Measurements from ENCODE around the gene REM2.
"Not testable (repeated sequence)": the region's sequence is repeated elsewhere in the genome, so short reads cannot be mapped to it uniquely, and the experiment has no call there.

REM2 gene

DNA sequence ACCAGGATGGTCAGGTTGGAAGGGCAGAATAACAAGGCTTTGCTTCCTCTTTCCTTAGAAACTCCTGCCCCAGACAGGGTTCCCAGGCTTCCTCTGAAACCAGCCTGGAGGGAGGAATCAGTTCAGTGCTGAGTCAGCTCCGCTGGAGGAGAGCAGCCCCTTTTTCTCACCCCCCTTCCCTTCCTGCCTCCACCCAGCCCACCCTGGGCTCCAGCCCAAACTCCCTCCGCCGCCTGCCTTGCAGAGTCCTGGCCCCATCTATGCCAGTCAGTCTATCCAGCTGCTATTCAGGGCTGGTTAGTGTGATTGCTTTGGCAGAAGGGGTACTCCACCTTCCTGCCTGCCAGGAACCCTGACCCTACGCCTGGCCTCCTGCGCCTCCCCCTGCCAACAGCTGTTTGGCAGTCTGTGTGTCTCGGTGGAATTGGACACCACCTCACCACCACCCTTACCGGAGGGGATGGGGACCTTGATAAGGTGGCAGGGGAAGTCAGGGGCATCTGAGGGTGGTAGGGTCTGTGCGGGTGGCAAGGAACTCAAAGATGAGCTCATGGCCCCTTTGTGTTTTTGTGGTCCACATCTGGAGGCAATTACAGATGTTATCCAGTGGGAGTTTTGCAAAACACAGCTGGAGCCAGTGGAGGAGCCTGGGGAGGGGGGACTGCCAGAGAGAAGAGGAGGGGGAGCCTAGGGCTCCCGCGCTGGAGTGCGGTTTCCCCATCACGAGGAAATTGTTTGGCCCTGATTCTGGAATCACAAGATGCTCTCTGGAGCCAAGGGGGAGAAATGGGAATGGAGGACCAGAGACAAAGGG lies 34.5 kb upstream of the REM2 start:
- TF ChIP-seq, protein P1, sequence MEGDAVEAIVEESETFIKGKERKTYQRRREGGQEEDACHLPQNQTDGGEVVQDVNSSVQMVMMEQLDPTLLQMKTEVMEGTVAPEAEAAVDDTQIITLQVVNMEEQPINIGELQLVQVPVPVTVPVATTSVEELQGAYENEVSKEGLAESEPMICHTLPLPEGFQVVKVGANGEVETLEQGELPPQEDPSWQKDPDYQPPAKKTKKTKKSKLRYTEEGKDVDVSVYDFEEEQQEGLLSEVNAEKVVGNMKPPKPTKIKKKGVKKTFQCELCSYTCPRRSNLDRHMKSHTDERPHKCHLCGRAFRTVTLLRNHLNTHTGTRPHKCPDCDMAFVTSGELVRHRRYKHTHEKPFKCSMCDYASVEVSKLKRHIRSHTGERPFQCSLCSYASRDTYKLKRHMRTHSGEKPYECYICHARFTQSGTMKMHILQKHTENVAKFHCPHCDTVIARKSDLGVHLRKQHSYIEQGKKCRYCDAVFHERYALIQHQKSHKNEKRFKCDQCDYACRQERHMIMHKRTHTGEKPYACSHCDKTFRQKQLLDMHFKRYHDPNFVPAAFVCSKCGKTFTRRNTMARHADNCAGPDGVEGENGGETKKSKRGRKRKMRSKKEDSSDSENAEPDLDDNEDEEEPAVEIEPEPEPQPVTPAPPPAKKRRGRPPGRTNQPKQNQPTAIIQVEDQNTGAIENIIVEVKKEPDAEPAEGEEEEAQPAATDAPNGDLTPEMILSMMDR (IDR thresholded peaks at IDR 0.05; ENCODE audit: control extremely low read depth, extremely low read depth, low read depth, missing control alignments) = no peak
- CTCF ChIA-PET = interaction anchor here (0.7 to 17.4 kb wide), 12 partner anchors 9 to 292 kb away, joined by 3 to 262 read pairs (median 6); partner anchors contain the start of gene SLC7A7
- DNase-seq (ENCODE audit: extremely low spot score) = no peak
- POLR2A ChIA-PET = no interaction called here

DNA sequence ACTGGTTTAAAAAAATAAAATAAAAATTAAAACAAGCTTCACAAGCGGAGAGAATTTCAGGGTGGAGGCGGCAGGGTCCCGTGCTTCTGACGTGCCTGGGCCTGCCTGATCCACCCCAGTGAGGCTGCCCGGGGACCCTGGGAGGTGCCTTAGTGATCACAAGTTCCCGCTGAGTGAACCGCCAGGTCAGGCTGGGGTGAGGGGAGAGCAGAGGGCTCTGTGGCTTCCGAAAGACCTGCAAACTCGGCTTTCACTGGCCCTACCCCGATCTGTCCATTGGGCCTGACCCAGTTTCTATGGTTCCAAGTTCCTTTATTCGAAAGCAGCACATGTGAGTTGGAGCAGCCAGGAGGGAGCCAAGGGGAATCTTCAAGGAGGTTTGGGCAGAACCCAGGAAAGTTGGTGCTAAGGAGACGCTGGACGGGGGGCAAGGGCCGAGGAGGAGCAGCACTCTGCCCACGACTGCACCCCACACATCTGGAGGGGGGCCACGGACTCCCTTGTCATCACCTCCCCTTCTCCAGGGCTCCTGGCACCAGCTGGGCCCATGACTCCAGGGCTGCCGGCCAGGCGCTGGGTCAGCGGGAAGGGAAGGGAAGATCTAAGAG lies 33.7 kb upstream of the REM2 start:
- POLR2A ChIA-PET = no interaction called here
- TF ChIP-seq, protein P1 (IDR thresholded peaks at IDR 0.05; ENCODE audit: control extremely low read depth, extremely low read depth, low read depth, missing control alignments) = no peak
- CTCF ChIA-PET = interaction anchor here (0.7 to 17.4 kb wide), 12 partner anchors 10 to 293 kb away, joined by 3 to 262 read pairs (median 7); partner anchors contain the start of genes DAD1 and SLC7A7
- no peak for DNase-seq (ENCODE audit: extremely low spot score)

DNA sequence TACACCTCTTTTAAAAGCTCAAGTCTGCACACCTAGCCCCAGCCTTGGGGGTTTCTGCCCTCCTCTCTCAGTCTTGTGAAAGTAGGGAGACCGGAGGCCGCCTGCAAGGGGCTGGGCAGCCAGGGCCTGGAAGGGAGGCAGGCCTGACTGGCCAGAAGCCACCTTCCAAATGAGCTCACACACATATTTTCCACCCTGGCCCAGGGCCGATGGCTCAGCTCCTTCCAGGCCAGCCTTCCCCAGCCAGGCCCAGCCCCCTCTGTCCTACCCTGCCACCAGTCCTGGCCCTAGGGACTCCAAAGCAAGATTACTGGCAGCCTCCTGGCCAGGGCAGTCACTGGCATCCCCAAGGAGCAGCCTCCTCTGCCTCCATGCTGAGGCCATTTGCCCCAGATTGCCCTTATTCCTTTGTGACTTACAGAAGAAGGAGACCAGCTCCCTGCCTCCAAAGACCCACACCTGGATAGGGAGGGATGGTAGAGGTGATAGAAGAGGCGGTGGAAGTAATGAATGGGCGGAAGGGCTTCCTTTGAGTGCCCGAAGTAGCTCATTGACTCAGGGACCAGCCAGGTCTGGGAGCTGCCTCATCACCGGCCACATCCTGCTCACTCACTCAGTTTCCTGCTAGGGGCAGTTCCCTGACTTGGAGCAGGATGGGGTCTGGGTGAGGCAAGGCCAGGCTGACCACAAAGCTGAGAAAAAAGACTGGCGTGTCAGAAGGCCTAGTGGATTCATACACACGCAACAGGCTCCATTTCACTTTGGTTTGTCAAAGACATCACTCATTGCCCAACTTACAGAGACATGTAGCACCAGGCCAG lies 31.9 kb upstream of the REM2 start:
- DNase-seq (ENCODE audit: extremely low spot score) = no peak
- TF ChIP-seq, protein P1 (IDR thresholded peaks at IDR 0.05; ENCODE audit: control extremely low read depth, extremely low read depth, low read depth, missing control alignments) = no peak
- ChIA-PET CTCF (interaction anchor here (0.9 to 17.4 kb wide), 22 partner anchors 8 to 298 kb away, joined by 3 to 262 read pairs (median 8); partner anchors contain the start of genes LRP10, MMP14 and SLC7A7), POLR2A (interaction anchor here (0.6 kb wide), 1 partner anchor 280 kb away, joined by 8 read pairs; no protein-coding TSS in a partner anchor)

DNA sequence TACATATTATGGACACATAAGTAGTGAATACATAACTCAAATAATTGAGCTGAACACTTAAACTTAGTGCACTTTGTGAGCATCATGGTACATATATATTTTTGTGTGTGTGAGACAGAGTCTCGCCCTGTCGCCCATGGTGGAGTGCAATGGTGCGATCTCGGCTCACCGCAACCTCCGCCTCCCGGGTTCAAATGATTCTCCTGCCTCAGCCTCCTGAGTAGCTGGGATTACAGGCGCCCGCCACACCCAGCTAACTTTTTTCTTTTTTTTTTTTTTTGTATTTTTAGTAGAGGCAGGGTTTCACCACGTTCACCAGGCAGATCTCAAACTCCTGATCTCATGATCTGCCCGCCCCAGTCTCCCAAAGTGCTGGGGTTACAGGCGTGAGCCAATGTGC lies 30.8 kb upstream of the REM2 start:
- POLR2A ChIA-PET = interaction anchor here (0.6 kb wide), 1 partner anchor 282 kb away, joined by 3 read pairs; no protein-coding TSS in a partner anchor
- CTCF ChIA-PET = interaction anchor here (0.7 to 17.4 kb wide), 45 partner anchors 8 to 461 kb away, joined by 3 to 262 read pairs (median 8); partner anchors contain the start of genes DAD1, LRP10, MMP14 and MRPL52
- DNase-seq (ENCODE audit: extremely low spot score) = not testable (repeated sequence)

DNA sequence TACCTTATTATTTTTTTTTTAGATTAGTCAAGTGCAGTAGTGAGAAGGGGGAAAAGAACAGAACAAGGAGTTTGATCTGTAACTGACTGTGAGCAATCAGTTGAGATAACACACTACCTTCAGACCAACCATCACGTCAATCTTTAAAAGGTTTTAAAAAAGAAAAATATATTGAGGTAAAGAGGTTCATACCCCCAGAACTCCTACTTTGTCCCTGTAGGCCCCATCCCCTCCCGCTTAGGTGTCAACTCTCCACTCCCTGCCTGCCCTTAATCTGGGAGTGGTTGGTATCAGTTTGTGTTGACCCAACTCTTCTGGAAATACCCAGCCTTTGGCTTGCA lies 30.5 kb upstream of the REM2 start:
- ChIA-PET CTCF (interaction anchor here (0.7 to 17.4 kb wide), 47 partner anchors 9 to 462 kb away, joined by 3 to 262 read pairs (median 8); partner anchors contain the start of genes DAD1, LRP10, MMP14 and MRPL52), POLR2A (interaction anchor here (0.6 kb wide), 1 partner anchor 282 kb away, joined by 3 read pairs; no protein-coding TSS in a partner anchor)
- DNase-seq (ENCODE audit: extremely low spot score) = no peak
- TF ChIP-seq, protein P1 (IDR thresholded peaks at IDR 0.05; ENCODE audit: control extremely low read depth, extremely low read depth, low read depth, missing control alignments) = no peak

DNA sequence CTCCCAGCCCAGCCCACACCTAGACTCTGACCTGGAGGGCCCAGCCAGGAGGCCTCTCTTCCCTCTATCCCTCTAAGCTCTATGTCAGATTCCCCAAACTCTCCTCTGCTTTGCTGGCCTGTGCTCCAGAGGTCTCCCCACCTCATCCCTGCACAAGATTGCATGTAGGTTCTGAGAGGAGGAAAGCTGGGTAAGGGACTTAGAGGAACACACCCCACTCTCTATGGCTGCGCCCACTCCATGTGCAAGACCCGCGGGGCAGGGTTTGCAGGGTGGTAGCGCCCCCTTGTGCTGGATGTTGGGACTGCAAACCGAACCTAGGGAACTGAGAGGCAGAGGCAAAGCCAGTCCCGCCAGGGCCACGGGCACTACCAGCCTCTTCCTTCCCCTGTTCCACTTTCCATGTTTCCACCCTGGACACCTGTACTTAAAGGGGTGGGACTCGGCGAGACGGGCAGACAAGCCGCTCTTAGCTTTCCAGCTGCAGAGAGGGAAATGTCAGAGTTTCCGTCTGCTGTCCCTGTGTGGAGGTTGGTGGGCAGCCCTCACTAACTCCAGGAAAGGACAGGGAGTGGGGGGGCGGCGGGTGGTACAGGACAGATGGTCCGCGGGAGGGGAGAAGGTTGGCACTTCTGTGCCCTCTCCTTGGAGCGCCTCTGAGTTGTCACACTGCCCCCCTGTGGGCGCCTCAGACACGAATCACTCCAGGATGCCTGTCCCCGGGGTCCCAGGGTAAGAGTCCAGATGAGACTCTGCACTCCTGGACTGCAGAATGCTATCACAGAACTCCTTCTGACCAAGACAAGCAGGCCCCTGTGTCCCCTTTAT lies 29.9 kb upstream of the REM2 start:
- POLR2A ChIA-PET = interaction anchor here (0.6 kb wide), 1 partner anchor 283 kb away, joined by 3 read pairs; no protein-coding TSS in a partner anchor
- DNase-seq (ENCODE audit: extremely low spot score) = peak; percentile 87
- CTCF ChIA-PET = interaction anchor here (0.7 to 17.4 kb wide), 53 partner anchors 9 to 538 kb away, joined by 3 to 262 read pairs (median 8); partner anchors contain the start of genes DAD1, LRP10, MMP14 and MRPL52
- TF ChIP-seq, protein P1 (IDR thresholded peaks at IDR 0.05; ENCODE audit: control extremely low read depth, extremely low read depth, low read depth, missing control alignments) = peak; percentile 86

DNA sequence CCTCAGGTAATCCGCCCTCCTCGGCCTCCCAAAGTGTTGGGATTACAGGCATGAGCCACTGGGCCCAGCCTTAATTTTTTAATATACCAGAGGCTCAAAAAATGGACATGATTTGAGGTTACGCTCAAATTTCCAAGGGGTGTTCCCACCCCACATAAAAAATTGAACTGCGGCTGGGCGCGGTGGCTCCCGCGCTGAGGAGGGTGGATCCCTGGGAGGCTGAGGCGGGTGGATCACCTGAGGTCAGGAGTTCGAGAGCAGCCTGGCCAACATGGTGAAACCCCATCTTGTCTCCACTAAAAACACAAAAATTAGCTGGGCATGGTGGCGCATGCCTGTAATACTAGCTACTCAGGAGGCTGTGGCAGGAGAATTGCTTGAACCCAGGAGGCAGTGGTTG lies 28.7 kb upstream of the REM2 start:
- DNase-seq (ENCODE audit: extremely low spot score); POLR2A ChIA-PET: not testable (repeated sequence)
- CTCF ChIA-PET = interaction anchor here (0.7 to 17.4 kb wide), 44 partner anchors 10 to 464 kb away, joined by 3 to 262 read pairs (median 7); partner anchors contain the start of genes ABHD4, LRP10, OXA1L and REM2
